GM12801 (cell line): Measurements from ENCODE around the gene PLA2G5.

Source experiments
- TF ChIP-seq, protein P1 (sequence below): IDR thresholded peaks from one replicate; pipeline ENCODE4 v1.5.1; 2011; ENCODE audit warnings: control low read depth; ENCODE audit not compliant: insufficient read length; ENCODE audit errors: extremely low read depth

PLA2G5 gene

DNA sequence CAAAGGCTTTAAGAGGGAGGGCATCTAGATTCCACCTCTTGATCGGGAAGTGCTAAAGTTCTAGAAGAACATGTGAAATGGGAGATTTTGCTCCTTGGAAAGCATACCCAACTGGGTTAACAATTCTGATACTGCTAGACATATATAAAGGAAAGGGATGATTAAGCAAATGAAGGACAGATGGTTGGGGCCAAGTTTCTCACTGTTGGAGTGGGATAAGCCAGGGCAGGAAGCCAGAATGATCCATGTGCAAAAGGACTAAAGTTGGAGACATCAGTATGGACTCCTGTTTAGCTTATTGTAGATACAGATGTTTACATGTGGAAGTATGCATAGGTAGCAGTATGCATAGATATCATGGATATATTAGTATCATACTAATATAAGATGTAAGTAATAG is 16.8 kb downstream of the PLA2G5 start:
- TF ChIP-seq, protein P1, sequence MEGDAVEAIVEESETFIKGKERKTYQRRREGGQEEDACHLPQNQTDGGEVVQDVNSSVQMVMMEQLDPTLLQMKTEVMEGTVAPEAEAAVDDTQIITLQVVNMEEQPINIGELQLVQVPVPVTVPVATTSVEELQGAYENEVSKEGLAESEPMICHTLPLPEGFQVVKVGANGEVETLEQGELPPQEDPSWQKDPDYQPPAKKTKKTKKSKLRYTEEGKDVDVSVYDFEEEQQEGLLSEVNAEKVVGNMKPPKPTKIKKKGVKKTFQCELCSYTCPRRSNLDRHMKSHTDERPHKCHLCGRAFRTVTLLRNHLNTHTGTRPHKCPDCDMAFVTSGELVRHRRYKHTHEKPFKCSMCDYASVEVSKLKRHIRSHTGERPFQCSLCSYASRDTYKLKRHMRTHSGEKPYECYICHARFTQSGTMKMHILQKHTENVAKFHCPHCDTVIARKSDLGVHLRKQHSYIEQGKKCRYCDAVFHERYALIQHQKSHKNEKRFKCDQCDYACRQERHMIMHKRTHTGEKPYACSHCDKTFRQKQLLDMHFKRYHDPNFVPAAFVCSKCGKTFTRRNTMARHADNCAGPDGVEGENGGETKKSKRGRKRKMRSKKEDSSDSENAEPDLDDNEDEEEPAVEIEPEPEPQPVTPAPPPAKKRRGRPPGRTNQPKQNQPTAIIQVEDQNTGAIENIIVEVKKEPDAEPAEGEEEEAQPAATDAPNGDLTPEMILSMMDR: no peak

DNA sequence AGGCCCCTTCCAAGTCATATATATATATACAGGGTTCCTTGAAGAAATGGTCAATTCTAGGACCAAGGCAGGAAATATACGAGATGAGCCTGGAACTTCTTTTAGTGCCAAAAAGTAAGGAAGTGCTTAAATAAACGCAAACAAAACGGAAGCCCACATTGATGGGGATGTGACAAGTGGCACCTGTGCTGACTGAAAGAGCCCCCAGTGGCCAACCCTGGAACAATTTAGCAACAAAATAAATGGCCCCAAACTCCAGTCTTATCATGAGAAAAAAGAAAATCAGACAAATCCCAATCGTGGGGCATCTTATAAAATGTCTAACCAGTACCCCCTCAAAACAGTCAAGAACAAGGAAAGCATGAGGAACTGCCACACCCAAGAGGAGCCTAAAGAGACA is 17.7 kb downstream of the PLA2G5 start:
- TF ChIP-seq, protein P1: no peak

DNA sequence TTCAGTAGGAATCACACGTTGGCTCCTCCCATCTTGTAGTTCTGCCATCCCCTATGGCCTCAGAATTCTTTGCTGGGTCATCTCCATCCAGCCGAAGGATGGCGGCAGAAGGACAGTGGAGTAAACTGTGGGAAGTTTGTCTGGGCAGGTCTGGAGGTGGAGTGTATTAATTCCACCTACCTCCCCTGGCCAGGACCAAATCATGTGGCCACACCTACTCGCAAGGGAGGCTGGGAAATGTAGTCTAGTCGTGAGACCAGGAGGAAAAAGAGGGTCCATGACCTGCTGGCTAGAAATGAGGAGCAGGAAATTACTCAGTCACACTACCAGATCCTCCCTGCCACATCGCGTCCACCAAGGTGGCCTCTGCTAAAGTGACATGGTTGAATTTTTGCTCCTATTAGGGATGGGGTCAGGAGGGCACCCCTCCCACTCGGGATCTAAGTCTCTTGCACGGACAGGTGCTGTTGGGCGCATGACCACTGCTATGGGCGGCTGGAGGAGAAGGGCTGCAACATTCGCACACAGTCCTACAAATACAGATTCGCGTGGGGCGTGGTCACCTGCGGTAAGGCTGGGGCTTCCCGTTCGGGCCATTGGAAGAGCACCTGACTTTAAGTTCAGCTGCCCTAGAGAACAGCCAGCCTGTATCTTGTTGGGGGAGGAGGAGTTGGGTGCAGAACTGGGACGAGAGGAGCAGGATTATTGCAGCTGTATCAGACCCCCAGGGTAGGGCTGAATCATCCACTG is 19.5 kb downstream of the PLA2G5 start:
- TF ChIP-seq, protein P1: no peak

DNA sequence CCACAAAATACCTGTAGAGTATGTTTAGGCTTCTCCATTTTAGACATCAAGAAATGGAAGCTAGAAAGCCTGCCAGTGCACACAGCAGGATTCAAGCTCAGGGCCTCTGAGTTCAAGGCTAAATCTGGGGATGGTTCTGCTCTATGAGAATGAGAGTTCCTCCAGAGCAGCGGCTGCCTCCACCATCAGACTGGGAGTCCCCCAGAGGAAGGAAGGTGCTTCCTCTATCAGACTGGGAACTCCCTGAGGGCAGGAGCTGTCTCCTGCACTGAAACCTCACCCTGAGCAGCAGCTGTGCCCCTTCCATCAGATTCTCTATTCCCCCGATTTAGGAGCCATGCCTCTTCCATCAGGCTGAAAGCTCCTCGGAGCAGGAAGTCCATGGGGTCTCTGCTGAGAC is 20.1 kb downstream of the PLA2G5 start:
- TF ChIP-seq, protein P1: no peak

DNA sequence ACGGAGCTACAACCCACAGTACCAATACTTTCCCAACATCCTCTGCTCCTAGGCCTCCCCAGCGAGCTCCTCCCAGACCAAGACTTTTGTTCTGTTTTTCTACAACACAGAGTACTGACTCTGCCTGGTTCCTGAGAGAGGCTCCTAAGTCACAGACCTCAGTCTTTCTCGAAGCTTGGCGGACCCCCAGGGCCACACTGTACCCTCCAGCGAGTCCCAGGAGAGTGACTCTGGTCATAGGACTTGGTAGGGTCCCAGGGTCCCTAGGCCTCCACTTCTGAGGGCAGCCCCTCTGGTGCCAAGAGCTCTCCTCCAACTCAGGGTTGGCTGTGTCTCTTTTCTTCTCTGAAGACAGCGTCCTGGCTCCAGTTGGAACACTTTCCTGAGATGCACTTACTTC is 20.6 kb downstream of the PLA2G5 start:
- TF ChIP-seq, protein P1: no peak

DNA sequence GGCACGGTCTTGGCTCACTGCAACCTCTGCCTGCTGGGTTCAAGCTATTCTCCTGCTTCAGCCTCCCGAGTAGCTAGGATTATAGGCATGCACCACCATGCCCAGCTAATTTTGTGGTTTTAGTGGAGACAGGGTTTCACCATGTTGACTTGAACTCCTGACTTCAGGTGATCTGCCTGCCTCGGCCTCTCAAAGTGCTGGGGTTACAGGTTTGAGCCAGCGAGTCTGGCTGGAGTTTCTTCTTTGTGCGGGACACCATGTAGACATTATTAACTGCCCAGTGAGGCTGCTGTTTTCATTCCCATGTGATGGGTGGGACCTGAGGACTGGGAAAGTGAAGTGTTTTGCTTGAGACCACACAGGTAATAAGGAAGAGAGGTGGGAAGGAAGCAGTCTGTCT is 23.3 kb downstream of the PLA2G5 start:
- TF ChIP-seq, protein P1: no peak

DNA sequence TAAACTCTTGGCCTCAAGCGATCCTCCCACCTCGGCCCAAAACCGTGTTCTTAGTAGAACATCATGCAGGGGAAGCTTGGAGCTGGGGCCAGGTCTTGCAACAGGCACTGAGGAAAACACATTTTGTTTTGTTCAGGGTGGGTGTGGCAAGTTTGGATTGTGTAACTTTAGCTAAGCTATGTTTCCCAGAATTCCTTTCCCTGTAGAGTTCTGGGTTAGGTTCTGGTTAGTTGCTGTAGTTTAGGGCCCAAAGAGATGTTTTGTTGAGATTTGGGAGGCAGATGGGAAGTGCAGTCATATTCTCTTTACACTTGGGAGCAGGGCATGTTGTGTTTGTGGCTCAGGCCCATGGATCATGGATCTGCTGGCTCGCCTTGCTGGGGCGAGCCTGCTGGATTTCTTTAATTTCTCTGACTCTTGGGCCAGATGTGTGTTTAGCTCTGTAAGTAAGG is 24.0 kb downstream of the PLA2G5 start:
- TF ChIP-seq, protein P1: no peak
